ENCODE measurements around the gene TMEFF1. TPM values are rescaled to one million over a fixed set of nuclear protein-coding genes. Genes with fewer than 3 reads are reported as not detected.

The TMEFF1 gene
- total and polyA plus RNA-seq, 8 donors: 0.05 to 0.92 TPM; not detected in 6

DNA sequence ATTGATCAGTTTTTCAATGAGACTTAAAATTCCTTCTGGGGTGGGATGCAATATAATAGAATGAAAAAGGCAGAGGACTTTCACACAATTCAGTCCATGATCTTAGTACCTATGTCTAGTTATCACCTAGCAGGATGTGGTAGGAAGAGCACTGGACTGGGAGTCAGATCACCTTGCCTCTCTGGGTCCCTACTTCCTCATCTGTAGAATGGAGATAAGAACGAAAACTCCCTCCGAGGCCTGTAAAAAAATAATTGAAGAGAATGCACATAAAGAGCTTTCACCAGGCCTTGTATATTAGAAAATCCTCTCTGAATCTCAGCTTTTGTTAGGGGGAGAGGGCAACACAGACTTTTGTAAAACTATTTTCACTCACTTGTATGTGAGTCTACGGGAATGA lies 681 bp upstream of the TMEFF1 start:
- Histone ChIP-seq H3K36me3 (no peaks in the 10 kb centered on the region), H3K27ac (no peak overlapping the region), H3K27me3 (peaks cover 0 to 24% (median 21%) of the 10 kb centered on the region in 3 donors), H3K9me3 (no peaks in the 10 kb centered on the region), H3K4me3 (peak overlapping the region in 2 of 4 donors; percentile 56 to 74), H3K4me1 (peaks cover 9 to 18% (median 13%) of the 10 kb centered on the region in 4 donors)
- TF ChIP-seq POLR2AphosphoS5 (IDR thresholded peaks at IDR 0.05) (no peak), POLR2A (IDR thresholded peaks at IDR 0.05) (no peak), EP300 (IDR thresholded peaks at IDR 0.05) (no peak)
- TF ChIP-seq, protein P1, sequence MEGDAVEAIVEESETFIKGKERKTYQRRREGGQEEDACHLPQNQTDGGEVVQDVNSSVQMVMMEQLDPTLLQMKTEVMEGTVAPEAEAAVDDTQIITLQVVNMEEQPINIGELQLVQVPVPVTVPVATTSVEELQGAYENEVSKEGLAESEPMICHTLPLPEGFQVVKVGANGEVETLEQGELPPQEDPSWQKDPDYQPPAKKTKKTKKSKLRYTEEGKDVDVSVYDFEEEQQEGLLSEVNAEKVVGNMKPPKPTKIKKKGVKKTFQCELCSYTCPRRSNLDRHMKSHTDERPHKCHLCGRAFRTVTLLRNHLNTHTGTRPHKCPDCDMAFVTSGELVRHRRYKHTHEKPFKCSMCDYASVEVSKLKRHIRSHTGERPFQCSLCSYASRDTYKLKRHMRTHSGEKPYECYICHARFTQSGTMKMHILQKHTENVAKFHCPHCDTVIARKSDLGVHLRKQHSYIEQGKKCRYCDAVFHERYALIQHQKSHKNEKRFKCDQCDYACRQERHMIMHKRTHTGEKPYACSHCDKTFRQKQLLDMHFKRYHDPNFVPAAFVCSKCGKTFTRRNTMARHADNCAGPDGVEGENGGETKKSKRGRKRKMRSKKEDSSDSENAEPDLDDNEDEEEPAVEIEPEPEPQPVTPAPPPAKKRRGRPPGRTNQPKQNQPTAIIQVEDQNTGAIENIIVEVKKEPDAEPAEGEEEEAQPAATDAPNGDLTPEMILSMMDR (IDR thresholded peaks at IDR 0.05): no peak
- 48 to 72% (median 67%) methylated on average over 3 of the region's 3 CpGs for WGBS, 5 donors
- DNase-seq: no peak
- intact Hi-C loops (cut with DNase I; ENCODE audit: low total_unique reads): no loop called here

DNA sequence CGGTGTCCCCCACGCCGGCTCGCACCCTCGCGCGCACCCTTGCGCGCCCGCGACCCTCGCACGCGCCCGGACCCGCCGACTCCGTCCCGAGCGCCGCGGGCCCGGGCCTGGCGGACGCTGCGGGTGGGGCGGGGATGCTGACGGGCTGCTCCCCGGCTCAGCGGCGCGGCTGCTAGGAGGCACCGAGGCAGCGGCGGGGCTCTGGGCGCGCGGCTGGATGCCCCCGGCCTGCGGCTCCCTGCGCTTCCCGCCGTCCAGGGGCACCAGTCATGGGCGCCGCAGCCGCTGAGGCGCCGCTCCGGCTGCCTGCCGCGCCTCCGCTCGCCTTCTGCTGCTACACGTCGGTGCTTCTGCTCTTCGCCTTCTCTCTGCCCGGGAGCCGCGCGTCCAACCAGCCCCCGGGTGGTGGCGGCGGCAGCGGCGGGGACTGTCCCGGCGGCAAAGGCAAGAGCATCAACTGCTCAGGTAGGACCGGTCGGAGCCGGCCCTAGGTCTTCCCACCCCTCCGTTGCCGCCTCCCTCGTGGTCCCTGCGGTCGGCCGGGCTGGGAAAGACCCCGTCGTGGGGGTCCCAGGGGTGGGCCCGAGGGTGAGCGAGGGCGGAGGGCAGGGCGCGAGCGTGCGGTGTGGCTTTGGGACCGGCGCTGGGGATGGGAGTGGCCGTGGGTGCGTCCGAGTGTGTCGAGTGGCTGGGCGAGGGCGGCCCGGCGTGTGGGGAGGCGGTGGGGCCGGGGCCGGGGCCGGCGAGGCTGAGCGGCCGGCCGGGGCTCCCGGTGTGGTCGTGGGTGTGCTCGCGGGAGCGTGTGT lies 530 bp downstream of the TMEFF1 start:
- Histone ChIP-seq H3K27ac (peak overlapping the region in 1 of 5 donors; percentile 64), H3K36me3 (no peaks in the 10 kb centered on the region), H3K4me1 (peaks cover 9 to 18% (median 13%) of the 10 kb centered on the region in 4 donors), H3K27me3 (peaks cover 0 to 24% (median 21%) of the 10 kb centered on the region in 3 donors), H3K9me3 (no peaks in the 10 kb centered on the region), H3K4me3 (peak overlapping the region; percentile 56 to 74 (median 64))
- intact Hi-C loops (cut with DNase I; ENCODE audit: low total_unique reads): no loop called here
- TF ChIP-seq, protein P1 (IDR thresholded peaks at IDR 0.05): no peak
- TF ChIP-seq EP300 (IDR thresholded peaks at IDR 0.05) (no peak), POLR2AphosphoS5 (IDR thresholded peaks at IDR 0.05) (no peak), POLR2A (IDR thresholded peaks at IDR 0.05) (no peak)
- peak; percentile 26 to 69 for DNase-seq
- 0 to 1% (median 0%) methylated on average over 13 to 107 of the region's 108 CpGs for WGBS, 5 donors

DNA sequence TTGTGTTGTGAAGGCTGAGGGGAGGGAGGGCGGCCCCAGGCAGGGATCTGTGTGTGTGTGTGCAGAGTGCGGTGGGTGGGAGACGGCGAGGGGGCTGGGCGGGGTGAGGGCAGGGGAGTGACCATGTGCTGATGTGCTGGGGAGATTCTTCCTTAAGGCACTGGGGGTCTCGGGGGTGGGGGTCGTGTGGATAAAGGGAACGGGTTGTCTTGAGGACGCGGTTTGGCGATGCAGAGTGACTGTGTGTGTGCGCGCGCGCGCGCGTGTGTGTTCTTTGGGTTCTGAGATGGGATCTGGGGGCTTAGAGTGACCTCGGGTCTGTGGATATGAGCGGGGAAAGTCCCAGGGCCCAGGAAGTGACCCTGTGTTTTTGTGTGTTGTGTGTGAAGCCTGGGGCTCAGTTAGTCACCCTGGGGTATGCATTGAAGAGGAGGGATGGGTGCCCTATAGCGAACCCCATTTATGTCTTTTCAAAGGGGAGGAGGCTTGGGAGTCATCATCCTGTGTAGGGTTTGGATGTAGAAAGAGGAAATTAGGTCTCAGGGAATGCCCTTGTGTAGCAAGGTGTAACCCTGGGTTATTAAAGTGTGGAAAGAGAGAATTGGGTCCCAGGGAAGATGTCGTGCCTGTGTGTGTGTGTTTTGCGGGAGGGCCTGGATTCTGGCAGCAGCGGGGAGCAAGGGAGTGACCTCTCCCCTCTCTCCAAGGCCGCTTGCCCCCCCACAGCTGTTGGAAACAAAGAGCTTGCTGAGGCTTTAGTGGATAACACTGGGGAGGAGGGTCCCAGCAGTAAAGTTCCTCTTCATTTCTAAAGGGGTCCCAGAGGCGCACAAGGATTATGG lies 1.4 kb downstream of the TMEFF1 start:
- WGBS, 5 donors: 22 to 38% (median 28%) methylated on average over 23 to 26 of the region's 26 CpGs
- DNase-seq: peak in 1 of 2 donors; percentile 13

DNA sequence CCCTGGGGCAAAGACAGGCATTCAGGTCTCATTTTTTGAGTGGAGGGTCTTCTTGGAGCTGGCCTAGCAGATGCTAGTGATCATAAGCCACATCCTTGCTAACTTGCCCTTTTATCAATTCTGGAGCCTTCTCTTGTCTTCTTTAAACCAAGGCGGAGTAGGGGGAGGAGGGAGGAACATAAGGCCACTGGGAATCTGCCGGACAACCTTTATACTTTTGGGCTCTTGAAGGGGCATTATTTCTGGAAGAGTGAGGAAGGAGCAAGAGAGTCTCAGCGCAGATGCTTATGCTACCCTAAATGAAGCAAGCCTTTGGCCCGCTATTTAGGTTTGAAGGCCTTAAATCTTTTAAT lies 2.0 kb downstream of the TMEFF1 start:
- intact Hi-C loops (cut with DNase I; ENCODE audit: low total_unique reads): no loop called here
- Histone ChIP-seq H3K4me1 (peaks cover 9 to 18% (median 13%) of the 10 kb centered on the region in 4 donors), H3K36me3 (no peaks in the 10 kb centered on the region), H3K27ac (no peak overlapping the region), H3K27me3 (peaks cover 0 to 24% (median 21%) of the 10 kb centered on the region in 3 donors), H3K9me3 (no peaks in the 10 kb centered on the region), H3K4me3 (no peak overlapping the region)
- DNase-seq: no peak
- TF ChIP-seq, protein P1 (IDR thresholded peaks at IDR 0.05): no peak
- TF ChIP-seq POLR2AphosphoS5 (IDR thresholded peaks at IDR 0.05): no peak
- TF ChIP-seq EP300 (IDR thresholded peaks at IDR 0.05): no peak
- no peak for TF ChIP-seq POLR2A (IDR thresholded peaks at IDR 0.05)
- WGBS, 5 donors: 91 to 98% (median 94%) methylated on average over 4 of the region's 4 CpGs

More for the DNA sequence above, 1.4 kb downstream of the TMEFF1 start:
- no peaks in the 10 kb centered on the region for H3K9me3 ChIP-seq
- H3K36me3 ChIP-seq: no peaks in the 10 kb centered on the region
- H3K27ac ChIP-seq: no peak overlapping the region
- peaks cover 9 to 18% (median 13%) of the 10 kb centered on the region in 4 donors for H3K4me1 ChIP-seq
- H3K27me3 ChIP-seq: peaks cover 0 to 24% (median 21%) of the 10 kb centered on the region in 3 donors
- TF ChIP-seq POLR2AphosphoS5 (IDR thresholded peaks at IDR 0.05) (no peak), POLR2A (IDR thresholded peaks at IDR 0.05) (no peak), EP300 (IDR thresholded peaks at IDR 0.05) (no peak)
- TF ChIP-seq, protein P1 (IDR thresholded peaks at IDR 0.05): no peak
- intact Hi-C loops (cut with DNase I; ENCODE audit: low total_unique reads): no loop called here
- H3K4me3 ChIP-seq: peak overlapping the region; percentile 56 to 74 (median 64)
